ENCODE measurements around the gene EYS.
"Not testable (repeated sequence)": the region's sequence is repeated elsewhere in the genome, so short reads cannot be mapped to it uniquely, and the experiment has no call there.

EYS gene

DNA sequence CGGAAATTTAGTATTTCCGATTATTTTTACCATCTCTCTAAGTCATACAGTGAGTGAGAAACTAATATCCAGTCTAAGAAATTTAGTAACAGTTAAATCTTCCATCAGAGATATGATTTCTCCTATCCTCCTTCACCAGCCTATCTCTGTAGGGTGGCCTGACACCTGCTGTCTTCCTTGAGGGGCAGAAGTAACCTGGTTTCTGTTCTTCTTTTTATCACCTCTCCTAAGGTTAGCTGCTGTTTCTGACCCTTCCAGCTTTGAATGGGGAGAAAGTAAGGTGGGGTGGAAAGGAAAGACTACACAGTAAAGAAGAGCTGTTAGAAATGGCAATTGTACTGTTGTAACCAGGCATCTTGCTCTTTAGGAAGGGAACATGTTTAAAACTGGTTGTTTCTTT, 1623.8 kb downstream of the EYS start:
- DNase-seq = no peak

- no peak for DNase-seq
Measured at GRCh38 chr6:64081453-64081852, 1625.6 kb downstream of the EYS start.

GRCh38 chr6:64074981-64075380, 1632.0 kb downstream of the EYS start:
- DNase-seq = no peak

DNA sequence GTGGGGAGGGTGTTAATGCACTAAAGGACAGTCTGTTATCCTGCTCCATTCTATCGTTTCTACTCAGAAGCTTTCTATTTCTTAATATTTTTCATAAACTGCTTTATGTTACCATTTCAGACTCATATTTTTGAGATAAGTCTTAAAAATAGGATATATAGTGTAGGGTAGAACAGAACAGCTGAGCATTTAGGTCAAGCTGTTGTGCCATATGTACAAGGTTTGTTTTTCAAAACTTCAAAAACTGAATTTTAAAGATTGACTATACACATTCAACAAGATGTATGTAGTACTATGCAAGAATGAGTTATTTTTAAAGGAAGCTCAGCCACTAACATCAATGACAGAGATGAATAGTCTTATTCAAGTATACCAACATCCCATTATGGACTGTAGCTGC, 1634.3 kb downstream of the EYS start:
- no peak for DNase-seq

DNA sequence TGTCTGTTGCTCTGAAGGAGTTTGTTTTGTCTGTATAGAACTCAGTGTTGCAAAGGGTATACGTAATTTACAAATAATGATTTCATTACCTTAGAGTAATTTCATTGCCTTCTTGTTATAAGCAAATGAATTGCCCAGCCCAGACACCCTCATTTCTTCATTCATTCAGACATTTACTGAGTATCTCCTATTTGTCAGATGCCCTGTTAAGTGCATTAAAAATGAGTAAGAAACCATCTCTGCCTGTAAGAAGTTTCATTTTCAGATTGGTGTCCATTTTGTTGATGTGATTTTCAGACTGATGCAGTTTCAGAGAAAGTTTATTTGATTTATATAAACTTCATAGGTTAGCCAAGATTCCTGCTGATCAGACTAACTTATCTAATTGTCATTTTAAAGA, 1642.1 kb downstream of the EYS start:
- no peak for DNase-seq

DNA sequence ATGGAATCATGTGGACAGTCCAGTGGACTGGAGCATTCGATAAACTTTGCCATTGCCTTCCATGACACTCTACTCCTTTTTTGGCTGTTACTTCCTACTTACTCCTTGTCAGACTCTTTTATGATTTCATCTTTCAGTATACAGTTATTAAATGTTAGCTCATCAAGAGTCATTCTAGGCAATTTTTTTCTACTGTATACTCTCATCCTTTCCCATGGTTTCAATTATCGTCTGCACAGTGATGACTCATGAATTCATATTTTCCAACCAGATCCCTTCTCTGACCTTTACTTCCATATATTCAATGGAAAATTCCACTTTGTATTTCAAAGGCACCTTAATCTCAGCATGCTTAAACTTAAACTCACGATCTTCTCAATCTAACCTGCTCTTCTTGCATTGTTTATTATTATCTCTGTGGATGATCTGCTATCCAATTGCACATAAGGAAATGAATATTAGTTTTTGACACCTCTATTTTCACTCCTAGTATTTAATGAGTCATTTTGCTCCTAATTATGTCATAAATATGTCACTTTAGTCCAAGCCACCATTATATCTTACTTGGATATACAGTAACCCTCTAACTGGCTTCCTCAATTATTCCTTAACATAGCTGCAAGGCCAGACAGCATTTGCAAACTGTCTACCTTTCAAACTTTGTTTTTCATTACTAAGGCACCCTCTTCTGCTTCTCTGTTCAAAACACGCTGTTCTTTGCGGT, 1643.9 kb downstream of the EYS start:
- no peak for DNase-seq

DNA sequence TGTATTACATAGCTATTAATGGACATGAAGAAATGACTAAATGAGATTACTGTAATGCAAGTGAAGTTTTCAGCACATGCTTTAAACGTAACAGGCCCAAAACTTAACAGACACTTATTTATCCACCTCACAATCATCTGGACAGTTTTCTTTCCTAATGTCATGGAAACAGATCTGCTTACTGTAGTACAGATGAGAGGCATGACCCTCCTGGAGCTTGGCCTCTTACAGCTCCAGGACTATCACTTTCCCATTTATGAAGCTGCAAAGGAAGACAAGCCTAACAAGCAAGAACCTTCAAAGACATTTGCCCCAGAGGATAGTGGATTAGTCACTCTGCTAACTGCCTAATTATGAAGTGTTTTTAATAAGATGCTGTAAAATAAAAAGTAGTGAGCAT, 1652.2 kb downstream of the EYS start:
- no peak for DNase-seq

- no peak for DNase-seq
Measured at GRCh38 chr6:64050590-64050989, 1656.4 kb downstream of the EYS start.

DNA sequence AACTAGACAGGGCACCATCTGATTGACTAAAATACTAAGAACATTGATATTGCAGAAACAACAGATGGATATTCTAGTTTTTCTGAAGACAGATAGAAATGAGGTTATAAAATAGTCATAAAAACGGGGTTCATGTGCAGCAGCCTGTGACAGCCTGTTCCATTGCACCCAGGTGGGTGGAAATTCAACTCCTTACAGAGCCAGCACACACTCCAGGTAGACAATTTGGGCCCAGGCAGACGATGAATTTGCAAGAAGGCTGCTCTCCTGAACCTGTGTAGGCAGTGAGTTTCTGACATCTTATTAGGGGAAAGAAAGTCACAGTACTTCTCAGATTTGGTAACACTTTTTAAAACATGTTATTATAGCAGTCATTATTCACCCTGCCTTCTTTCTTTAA, 1657.3 kb downstream of the EYS start:
- no peak for DNase-seq

GRCh38 chr6:64046746-64047208, 1660.2 kb downstream of the EYS start:
- DNase-seq = no peak

DNA sequence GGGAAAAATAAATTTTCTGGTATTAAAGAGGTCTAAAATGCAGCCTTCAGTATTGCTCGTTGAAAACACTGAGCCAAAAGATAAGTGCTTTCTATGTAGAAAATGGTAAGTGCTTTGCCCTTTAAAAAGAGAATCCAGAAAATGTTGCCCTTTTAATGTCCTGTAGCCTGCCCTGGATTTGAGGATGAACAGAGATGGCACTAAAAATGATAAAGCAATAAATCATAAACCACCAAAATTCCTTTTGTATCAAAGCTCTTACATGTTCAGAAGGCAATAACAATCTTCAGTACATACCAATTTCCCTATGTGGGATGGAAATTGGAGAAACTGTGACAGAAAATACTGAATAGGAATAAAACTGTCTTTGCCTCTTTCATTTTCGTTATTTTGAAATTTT, 1665.7 kb downstream of the EYS start:
- DNase-seq = no peak

- no peak for DNase-seq
Measured at GRCh38 chr6:64040113-64040512, 1666.9 kb downstream of the EYS start.

- no peak for DNase-seq
Measured at GRCh38 chr6:64037427-64037826, 1669.6 kb downstream of the EYS start.

DNA sequence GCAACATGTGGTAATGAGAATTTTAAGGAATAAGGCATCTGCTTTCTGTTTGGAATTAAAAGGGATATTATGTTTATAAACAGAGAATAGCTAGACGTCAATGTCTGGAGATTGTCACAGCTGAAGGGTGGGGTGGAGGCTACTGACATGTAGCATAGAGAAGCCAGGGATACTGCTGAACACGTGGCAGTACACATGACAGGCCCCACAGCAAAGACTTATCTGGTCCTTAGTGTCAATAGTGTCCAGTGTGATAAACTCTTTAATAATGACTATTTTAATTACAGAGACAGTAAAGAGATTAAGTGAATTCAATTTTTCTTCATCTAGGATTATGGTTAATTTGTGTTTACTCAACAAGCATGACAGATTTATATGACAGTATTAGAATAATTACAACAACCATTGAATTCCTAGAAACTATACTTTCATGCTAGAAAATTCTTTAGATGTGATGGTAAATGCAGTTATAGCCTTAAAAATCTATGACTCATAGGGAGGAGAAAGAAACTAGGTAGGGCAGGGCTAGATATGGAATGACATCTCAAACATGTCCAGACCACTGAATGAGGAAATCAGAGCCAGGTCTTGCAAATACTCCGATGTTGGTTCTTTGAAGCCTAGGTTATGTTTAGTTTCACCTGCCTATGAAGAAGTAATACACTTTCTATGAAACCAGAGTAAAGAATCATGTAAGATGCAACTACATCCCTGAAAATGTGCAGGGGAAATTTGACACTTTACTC, 1671.9 kb downstream of the EYS start:
- DNase-seq = no peak

DNA sequence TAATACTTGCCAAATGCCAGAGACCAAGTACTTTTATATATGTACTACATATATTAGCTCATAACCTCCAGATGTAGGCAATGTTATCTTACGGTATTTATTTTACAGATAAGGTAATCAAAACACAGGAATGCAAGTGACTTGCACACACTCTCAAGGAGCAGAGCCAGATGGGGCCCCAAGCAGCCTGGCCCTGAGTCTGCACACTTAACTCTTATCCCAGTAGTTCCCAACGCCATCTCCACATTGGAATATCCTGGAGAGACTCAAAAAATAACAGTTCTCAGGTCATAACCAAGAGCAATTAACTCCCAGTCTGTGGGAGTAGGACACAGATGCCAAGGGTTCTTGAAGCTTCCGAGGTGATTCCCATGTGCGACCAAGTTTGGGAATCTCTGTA, 1672.7 kb downstream of the EYS start:
- no peak for DNase-seq

DNA sequence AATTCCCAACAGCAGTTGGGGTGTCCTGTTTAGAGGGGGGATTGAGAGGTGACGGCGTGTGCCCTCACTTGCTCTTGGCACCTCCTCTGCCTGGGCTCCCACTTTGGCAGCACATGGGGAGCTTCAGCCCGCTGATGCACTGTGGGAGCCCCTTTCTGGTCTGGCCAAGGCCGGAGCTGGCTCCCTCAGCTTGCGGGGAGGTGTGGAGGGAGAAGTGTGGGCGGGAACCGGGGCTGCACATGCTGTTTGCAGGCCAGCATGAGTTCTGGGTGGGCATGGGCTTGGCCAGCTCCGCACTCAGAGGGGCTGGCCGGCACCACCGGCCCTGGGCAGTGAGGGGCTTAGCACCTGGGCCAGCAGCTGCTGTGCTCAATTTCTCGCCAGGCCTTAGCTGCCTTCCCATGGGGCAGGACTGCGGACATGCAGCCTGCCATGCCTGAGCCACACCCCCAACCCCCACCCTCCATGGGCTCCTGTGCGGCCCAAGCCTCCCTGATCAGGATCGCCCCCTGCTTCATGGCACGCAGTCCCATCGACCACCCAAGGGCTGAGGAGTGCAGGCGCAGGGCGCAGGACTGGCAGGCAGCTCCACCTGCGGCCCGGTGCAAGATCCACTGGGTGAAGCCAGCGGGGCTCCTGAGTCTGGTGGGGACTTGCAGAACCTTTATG, 1675.9 kb downstream of the EYS start:
- not testable (repeated sequence) for DNase-seq

DNA sequence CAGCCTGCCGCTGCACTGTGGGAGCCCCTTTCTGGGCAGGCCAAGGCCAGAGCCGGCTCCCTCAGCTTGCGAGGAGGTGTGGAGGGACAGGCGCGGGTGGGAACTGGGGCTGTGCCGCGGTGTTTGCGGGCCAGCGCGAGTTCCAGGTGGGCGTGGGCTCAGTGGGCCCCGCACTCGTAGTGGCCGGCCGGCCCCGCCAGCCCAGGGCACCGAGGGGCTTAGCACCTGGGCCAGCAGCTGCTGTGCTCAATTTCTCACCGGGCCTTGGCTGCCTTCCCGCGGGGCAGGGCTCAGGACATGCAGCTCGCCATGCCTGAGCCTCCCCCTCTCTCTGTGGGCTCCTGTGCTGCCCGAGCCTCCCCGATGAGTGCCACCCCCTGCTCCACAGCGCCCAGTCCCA, 1683.3 kb downstream of the EYS start:
- DNase-seq = no peak

- DNase-seq = no peak
Measured at GRCh38 chr6:64014595-64014994, 1692.4 kb downstream of the EYS start.

DNA sequence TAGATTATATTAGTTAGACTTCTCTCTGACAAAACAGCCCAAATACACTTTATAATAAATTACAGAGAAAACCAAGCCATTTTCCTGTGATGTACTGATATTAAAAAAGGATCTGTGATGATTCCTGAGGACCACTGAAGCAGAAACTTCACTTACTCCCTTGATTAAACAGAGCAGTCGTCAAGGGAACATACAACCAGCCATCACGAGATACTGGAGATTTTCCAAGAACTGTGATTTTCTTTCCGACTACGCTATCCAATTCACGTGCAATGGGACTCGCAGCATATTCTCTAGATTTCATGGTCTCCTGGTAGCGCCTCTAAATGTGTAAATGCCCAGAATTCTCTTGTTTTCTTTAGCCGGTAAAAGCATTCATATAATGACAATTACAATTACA, 1694.0 kb downstream of the EYS start:
- no peak for DNase-seq

GRCh38 chr6:64012351-64013001, 1694.5 kb downstream of the EYS start:
- DNase-seq = no peak

- no peak for DNase-seq
Measured at GRCh38 chr6:64010666-64011065, 1696.4 kb downstream of the EYS start.

DNA sequence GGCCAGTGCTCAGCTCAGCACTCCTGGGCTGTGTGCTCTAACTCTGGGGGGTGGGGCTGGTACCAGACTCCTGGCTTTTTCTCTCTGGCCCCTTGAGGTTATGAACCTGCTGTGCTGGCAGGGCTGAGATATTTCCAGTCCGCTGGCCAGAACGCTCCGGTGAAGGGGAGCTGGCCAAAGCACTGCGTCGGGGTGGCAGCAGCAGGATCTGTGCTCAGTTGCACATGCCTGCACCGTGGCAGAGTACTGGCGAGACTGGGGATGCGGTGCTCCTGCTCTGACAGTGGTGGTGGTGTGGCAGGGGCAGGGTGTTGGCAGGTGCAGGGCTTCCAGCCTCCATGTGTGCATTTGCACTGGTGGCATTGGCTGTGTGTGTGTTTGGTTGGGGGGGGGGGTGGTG, 1697.0 kb downstream of the EYS start:
- DNase-seq = no peak

DNA sequence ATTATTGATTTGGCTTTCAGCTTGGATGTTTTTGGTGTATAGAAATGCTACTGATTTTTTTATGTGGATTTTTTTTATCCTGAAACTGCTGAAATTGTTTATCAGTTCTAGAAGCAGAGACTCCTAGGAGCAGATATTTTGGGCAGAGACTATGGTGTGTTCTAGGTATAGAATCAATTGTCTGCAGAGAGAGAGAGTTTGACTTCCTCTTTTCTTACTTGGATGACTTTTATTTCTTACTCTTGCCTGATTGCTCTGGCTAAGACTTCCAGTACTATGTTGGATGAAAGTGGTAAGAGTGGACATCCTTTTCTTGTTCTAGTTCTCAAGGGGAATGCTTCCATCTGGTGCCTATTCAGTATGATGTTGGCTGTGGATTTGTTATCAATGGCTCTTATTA, 1700.8 kb downstream of the EYS start:
- DNase-seq = no peak

Data from CD4-positive, alpha-beta T cell treated with Interleukin-12 subunit alpha and Interleukin-12 subunit beta, for 1 hour (primary cell).